ENCODE measurements around the gene ESYT2. TPM values are rescaled to one million over a fixed set of nuclear protein-coding genes. Genes with fewer than 3 reads are reported as not detected.
A peak's percentile ranks its signal among the peaks of the same experiment; 100 is the strongest.

Gene ESYT2
- total and polyA plus RNA-seq, 2 experiments from 2014 or later, result 33.4 to 59.6 TPM

- H4K20me1 ChIP-seq (ENCODE audit: insufficient read depth, poor library complexity, severe bottlenecking), result no peaks in the 10 kb centered on the region
- peak overlapping the region; percentile 35 for H3K27ac ChIP-seq
- no peaks in the 10 kb centered on the region for H3K4me1 ChIP-seq (ENCODE audit: insufficient read depth)
- H3K9me3 ChIP-seq (ENCODE audit: low read depth), result no peaks in the 10 kb centered on the region
- no peak overlapping the region for H2AFZ ChIP-seq
- TF ChIP-seq EZH2 (IDR thresholded peaks at IDR 0.05; ENCODE audit: borderline replicate concordance) (no peak), EZH2phosphoT487 (IDR thresholded peaks at IDR 0.05; ENCODE audit: low read depth, severe bottlenecking, unreplicated experiment) (no peak), CTCF (IDR thresholded peaks at IDR 0.05; ENCODE audit: poor library complexity) (no peak)
- H3K9me2 ChIP-seq (replicated peaks; ENCODE audit: insufficient read depth), result no peaks in the 10 kb centered on the region
- 72% methylated on average over 10 of the region's 10 CpGs for WGBS (ENCODE audit: low lambda C conversion rate, missing lambda C conversion rate)
- H3K4me3 ChIP-seq, result no peak overlapping the region
- no peaks in the 10 kb centered on the region for H3K79me2 ChIP-seq
- no peak for DNase-seq (ENCODE audit: low spot score)
- H3K27me3 ChIP-seq, result no peaks in the 10 kb centered on the region
- no peak overlapping the region for H3K4me2 ChIP-seq
- no peaks in the 10 kb centered on the region for H3K36me3 ChIP-seq (replicated peaks; ENCODE audit: insufficient read depth, low read depth)
Observed at GRCh38 chr7:158732494-158733219, 96.7 kb downstream of the ESYT2 start.

GRCh38 chr7:158731761-158732160, 97.5 kb downstream of the ESYT2 start:
- Histone ChIP-seq H3K9me3 (ENCODE audit: low read depth) (no peaks in the 10 kb centered on the region), H3K27me3 (no peaks in the 10 kb centered on the region), H3K4me1 (ENCODE audit: insufficient read depth) (no peaks in the 10 kb centered on the region), H2AFZ (no peak overlapping the region), H3K36me3 (replicated peaks; ENCODE audit: insufficient read depth, low read depth) (no peaks in the 10 kb centered on the region), H4K20me1 (ENCODE audit: insufficient read depth, poor library complexity, severe bottlenecking) (no peaks in the 10 kb centered on the region), H3K9me2 (replicated peaks; ENCODE audit: insufficient read depth) (no peaks in the 10 kb centered on the region), H3K27ac (peak overlapping the region; percentile 25), H3K4me3 (no peak overlapping the region), H3K4me2 (no peak overlapping the region), H3K79me2 (no peaks in the 10 kb centered on the region)
- TF ChIP-seq EZH2 (IDR thresholded peaks at IDR 0.05; ENCODE audit: borderline replicate concordance), result no peak
- no peak for TF ChIP-seq CTCF (IDR thresholded peaks at IDR 0.05; ENCODE audit: poor library complexity)
- TF ChIP-seq EZH2phosphoT487 (IDR thresholded peaks at IDR 0.05; ENCODE audit: low read depth, severe bottlenecking, unreplicated experiment), result no peak
- WGBS (ENCODE audit: low lambda C conversion rate, missing lambda C conversion rate), result 85% methylated on average over 6 of the region's 6 CpGs
- no peak for DNase-seq (ENCODE audit: low spot score)

- Histone ChIP-seq H3K79me2 (no peaks in the 10 kb centered on the region), H3K27me3 (no peaks in the 10 kb centered on the region), H3K9me2 (replicated peaks; ENCODE audit: insufficient read depth) (no peaks in the 10 kb centered on the region), H4K20me1 (ENCODE audit: insufficient read depth, poor library complexity, severe bottlenecking) (no peaks in the 10 kb centered on the region), H3K4me3 (no peak overlapping the region), H3K9me3 (ENCODE audit: low read depth) (no peaks in the 10 kb centered on the region), H3K4me2 (no peak overlapping the region), H2AFZ (no peak overlapping the region), H3K36me3 (replicated peaks; ENCODE audit: insufficient read depth, low read depth) (no peaks in the 10 kb centered on the region), H3K27ac (peak overlapping the region; percentile 20), H3K4me1 (ENCODE audit: insufficient read depth) (no peaks in the 10 kb centered on the region)
- 81% methylated on average over 23 of the region's 23 CpGs for WGBS (ENCODE audit: low lambda C conversion rate, missing lambda C conversion rate)
- no peak for DNase-seq (ENCODE audit: low spot score)
- TF ChIP-seq EZH2 (IDR thresholded peaks at IDR 0.05; ENCODE audit: borderline replicate concordance) (no peak), CTCF (IDR thresholded peaks at IDR 0.05; ENCODE audit: poor library complexity) (no peak), EZH2phosphoT487 (IDR thresholded peaks at IDR 0.05; ENCODE audit: low read depth, severe bottlenecking, unreplicated experiment) (no peak)
Observed at GRCh38 chr7:158730383-158731346, 98.6 kb downstream of the ESYT2 start.

All from hepatocyte (in vitro differentiated cells).